HUES48 (cell line): Measurements from ENCODE around the gene FAHD2B.
"Not testable (repeated sequence)": the region's sequence is repeated elsewhere in the genome, so short reads cannot be mapped to it uniquely, and the experiment has no call there.

Source experiments
- H3K27ac ChIP-seq: one replicate; pipeline ENCODE4 v1.7.0; 2013; ENCODE audit warnings: low read depth, low read length, inconsistent platforms
- H3K27me3 ChIP-seq: 2 replicates; pipeline ENCODE4 v1.6.1; 2013; ENCODE audit warnings: mild to moderate bottlenecking, low read length; ENCODE audit not compliant: control insufficient read depth, insufficient read depth
- H3K36me3 ChIP-seq: 2 replicates; pipeline ENCODE4 v1.6.1; 2013; ENCODE audit warnings: low read length; ENCODE audit not compliant: control insufficient read depth, insufficient read depth
- H3K4me1 ChIP-seq: 2 replicates; pipeline ENCODE4 v1.6.1; 2013; ENCODE audit warnings: mild to moderate bottlenecking, low read length; ENCODE audit not compliant: control insufficient read depth, insufficient read depth
- H3K4me3 ChIP-seq: 2 replicates; pipeline ENCODE4 v1.5.1; 2013; ENCODE audit warnings: mild to moderate bottlenecking, low read depth, low read length
- H3K9ac ChIP-seq: 2 replicates; pipeline ENCODE4 v1.6.1; 2013; ENCODE audit warnings: mild to moderate bottlenecking, low read depth, low read length, moderate library complexity
- H3K9me3 ChIP-seq: 2 replicates; pipeline ENCODE4 v1.6.1; 2013; ENCODE audit warnings: low read length; ENCODE audit not compliant: control insufficient read depth, insufficient read depth

Gene FAHD2B

GRCh38 chr2:97094772-97095611 is at the start of gene FAHD2B:
TSS of gene FAHD2B (minus strand) at chr2:97094882. CDS start at chr2:97091706, 3,176 bp downstream.
- peak within 1 kb of the TSS; percentile 56 for H3K4me3 ChIP-seq
- not testable (repeated sequence) for H3K4me1 ChIP-seq, H3K9me3 ChIP-seq, H3K27ac ChIP-seq, H3K9ac ChIP-seq, H3K36me3 ChIP-seq, H3K27me3 ChIP-seq

- H3K36me3 ChIP-seq, H3K27ac ChIP-seq, H3K9me3 ChIP-seq, H3K4me1 ChIP-seq, H3K4me3 ChIP-seq, H3K27me3 ChIP-seq, H3K9ac ChIP-seq: not testable (repeated sequence)
Observed at GRCh38 chr2:97144016-97144415, 49.3 kb upstream of the FAHD2B start.

- not testable (repeated sequence) for H3K36me3 ChIP-seq, H3K27me3 ChIP-seq, H3K9ac ChIP-seq, H3K4me3 ChIP-seq, H3K27ac ChIP-seq, H3K4me1 ChIP-seq, H3K9me3 ChIP-seq
Observed at GRCh38 chr2:97129090-97129489, 34.4 kb upstream of the FAHD2B start.

- not testable (repeated sequence) for H3K27ac ChIP-seq, H3K9ac ChIP-seq, H3K27me3 ChIP-seq, H3K9me3 ChIP-seq, H3K36me3 ChIP-seq, H3K4me1 ChIP-seq
- H3K4me3 ChIP-seq = peak overlapping the region; percentile 68
Observed at GRCh38 chr2:97113882-97114255, 19.2 kb upstream of the FAHD2B start.

GRCh38 chr2:97113050-97113881 is 18.6 kb upstream of the FAHD2B start, which contains the start of gene ANKRD36:
TSS of gene ANKRD36 (plus strand) at chr2:97113153. CDS start at chr2:97113740, 587 bp downstream.
- peak within 1 kb of the TSS; percentile 70 for H3K9ac ChIP-seq
- not testable (repeated sequence) for H3K36me3 ChIP-seq, H3K4me1 ChIP-seq, H3K9me3 ChIP-seq, H3K27ac ChIP-seq, H3K27me3 ChIP-seq
- peak within 1 kb of the TSS; percentile 68 for H3K4me3 ChIP-seq

- H3K27ac ChIP-seq, H3K36me3 ChIP-seq, H3K27me3 ChIP-seq, H3K9me3 ChIP-seq, H3K4me1 ChIP-seq: not testable (repeated sequence)
- Histone ChIP-seq H3K4me3 (peak overlapping the region; percentile 68), H3K9ac (peak overlapping the region; percentile 70)
Observed at GRCh38 chr2:97112320-97113049, 17.8 kb upstream of the FAHD2B start.

GRCh38 chr2:97111246-97111645 is 16.6 kb upstream of the FAHD2B start:
- not testable (repeated sequence) for H3K9ac ChIP-seq, H3K4me1 ChIP-seq, H3K36me3 ChIP-seq, H3K27me3 ChIP-seq, H3K4me3 ChIP-seq, H3K27ac ChIP-seq, H3K9me3 ChIP-seq

GRCh38 chr2:97106878-97107277 is 12.2 kb upstream of the FAHD2B start:
- H3K36me3 ChIP-seq, H3K4me1 ChIP-seq, H3K4me3 ChIP-seq, H3K9me3 ChIP-seq, H3K9ac ChIP-seq, H3K27me3 ChIP-seq, H3K27ac ChIP-seq: not testable (repeated sequence)

- H3K36me3 ChIP-seq, H3K9me3 ChIP-seq, H3K27me3 ChIP-seq, H3K27ac ChIP-seq, H3K9ac ChIP-seq, H3K4me1 ChIP-seq, H3K4me3 ChIP-seq: not testable (repeated sequence)
Observed at GRCh38 chr2:97098786-97099372, 4.2 kb upstream of the FAHD2B start.

- Histone ChIP-seq H3K4me3 (peak overlapping the region; percentile 54), H3K27me3 (no peaks in the 10 kb centered on the region), H3K36me3 (no peaks in the 10 kb centered on the region), H3K27ac (no peak overlapping the region), H3K9me3 (no peaks in the 10 kb centered on the region), H3K4me1 (no peaks in the 10 kb centered on the region), H3K9ac (no peak overlapping the region)
Observed at GRCh38 chr2:97095661-97096060, 979 bp upstream of the FAHD2B start.
